Measurements from ENCODE around the gene POLR2H. TPM values are rescaled to one million over a fixed set of nuclear protein-coding genes. Genes with fewer than 3 reads are reported as not detected.

POLR2H gene
- total RNA-seq, 1 donor from 2014 or later: 64.3 TPM

GRCh38 chr3:184381261-184382224 lies 20.0 kb downstream of the POLR2H start:
- Histone ChIP-seq H3K4me1 (peaks cover 32% of the 10 kb centered on the region), H3K27ac (peak overlapping the region; percentile 68), H3K36me3 (peaks cover 0 to 3% of the 10 kb centered on the region in 2 donors), H3K4me3 (peak overlapping the region; percentile 44 to 89), H3K27me3 (no peaks in the 10 kb centered on the region), H3K9me3 (no peaks in the 10 kb centered on the region)
- DNase-seq (ENCODE audit: extremely low spot score in 2 of 2): no peak
- intact Hi-C loops (cut with DNase I): no loop called here
- TF ChIP-seq POLR2AphosphoS5 (IDR thresholded peaks at IDR 0.05; ENCODE audit: insufficient read depth in 1 of 2, low read depth in 1 of 2) (peak in 1 of 2 donors; percentile 44), CTCF (IDR thresholded peaks at IDR 0.05) (no peak), POLR2A (IDR thresholded peaks at IDR 0.05) (no peak)

GRCh38 chr3:184382326-184383032 lies 21.0 kb downstream of the POLR2H start:
- no peak for TF ChIP-seq CTCF (IDR thresholded peaks at IDR 0.05)
- TF ChIP-seq POLR2A (IDR thresholded peaks at IDR 0.05): no peak
- TF ChIP-seq POLR2AphosphoS5 (IDR thresholded peaks at IDR 0.05; ENCODE audit: insufficient read depth in 1 of 2, low read depth in 1 of 2): no peak
- Histone ChIP-seq H3K4me3 (no peak overlapping the region), H3K4me1 (peaks cover 28% of the 10 kb centered on the region), H3K36me3 (peaks cover 0 to 3% of the 10 kb centered on the region in 2 donors), H3K27me3 (no peaks in the 10 kb centered on the region), H3K9me3 (no peaks in the 10 kb centered on the region), H3K27ac (peak overlapping the region; percentile 68)
- intact Hi-C loops (cut with DNase I): no loop called here
- no peak for DNase-seq (ENCODE audit: extremely low spot score in 2 of 2)

DNA sequence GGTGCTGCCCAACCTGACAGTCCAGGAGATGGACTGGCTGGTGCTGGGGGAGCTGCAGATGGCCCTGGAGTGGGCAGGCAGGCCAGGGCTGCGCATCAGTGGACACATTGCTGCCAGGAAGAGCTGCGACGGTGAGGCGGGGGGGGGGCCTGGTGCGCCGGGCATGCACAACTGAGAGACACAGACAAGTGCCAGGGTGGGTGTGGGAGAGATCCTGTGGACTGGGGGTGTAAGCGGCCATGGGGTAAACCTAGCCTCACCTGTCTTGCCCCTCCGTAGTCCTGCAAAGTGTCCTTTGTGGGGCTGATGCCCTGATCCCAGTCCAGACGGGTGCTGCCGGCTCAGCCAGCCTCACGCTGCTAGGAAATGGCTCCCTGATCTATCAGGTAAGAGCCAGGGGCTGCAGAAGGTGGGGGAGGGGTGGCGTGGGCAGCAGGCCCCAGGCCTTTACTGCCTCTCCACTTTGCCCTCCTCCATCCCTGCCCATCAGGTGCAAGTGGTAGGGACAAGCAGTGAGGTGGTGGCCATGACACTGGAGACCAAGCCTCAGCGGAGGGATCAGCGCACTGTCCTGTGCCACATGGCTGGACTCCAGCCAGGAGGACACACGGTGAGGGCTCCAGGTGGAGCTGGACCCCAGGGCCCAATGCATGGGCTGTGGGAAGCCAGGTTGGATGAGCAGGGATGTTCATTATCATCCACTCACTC lies 21.7 kb downstream of the POLR2H start:
- no peaks in the 10 kb centered on the region for H3K27me3 ChIP-seq
- H3K27ac ChIP-seq: no peak overlapping the region
- intact Hi-C loops (cut with DNase I): no loop called here
- no peaks in the 10 kb centered on the region for H3K9me3 ChIP-seq
- DNase-seq (ENCODE audit: extremely low spot score in 2 of 2): no peak
- no peak for TF ChIP-seq POLR2AphosphoS5 (IDR thresholded peaks at IDR 0.05; ENCODE audit: insufficient read depth in 1 of 2, low read depth in 1 of 2)
- no peak for TF ChIP-seq POLR2A (IDR thresholded peaks at IDR 0.05)
- no peak for TF ChIP-seq CTCF (IDR thresholded peaks at IDR 0.05)
- H3K36me3 ChIP-seq: peaks cover 0 to 3% of the 10 kb centered on the region in 2 donors
- H3K4me1 ChIP-seq: peaks cover 23% of the 10 kb centered on the region
- H3K4me3 ChIP-seq: no peak overlapping the region

- Histone ChIP-seq H3K36me3 (peaks cover 0 to 3% of the 10 kb centered on the region in 2 donors), H3K4me3 (no peak overlapping the region), H3K9me3 (no peaks in the 10 kb centered on the region), H3K27ac (no peak overlapping the region), H3K4me1 (peaks cover 13% of the 10 kb centered on the region), H3K27me3 (no peaks in the 10 kb centered on the region)
- DNase-seq (ENCODE audit: extremely low spot score in 2 of 2): no peak
- intact Hi-C loops (cut with DNase I): no loop called here
- TF ChIP-seq POLR2A (IDR thresholded peaks at IDR 0.05): no peak
- TF ChIP-seq CTCF (IDR thresholded peaks at IDR 0.05): no peak
- TF ChIP-seq POLR2AphosphoS5 (IDR thresholded peaks at IDR 0.05; ENCODE audit: insufficient read depth in 1 of 2, low read depth in 1 of 2): no peak
Observed at GRCh38 chr3:184384342-184384741, 22.8 kb downstream of the POLR2H start.

Data from vagina (tissue), 2 donors.